Activated CD8-positive, alpha-beta memory T cell treated with anti-CD3 and anti-CD28 coated beads, Interleukin-2, amount 50 U/mL, for 4 hours (primary cell): ENCODE results near the gene CST6.

Experiments used
- DNase-seq: peaks from one replicate; pipeline ENCODE4 v3.0.0-alpha.2; 2020

CST6 gene, protein sequence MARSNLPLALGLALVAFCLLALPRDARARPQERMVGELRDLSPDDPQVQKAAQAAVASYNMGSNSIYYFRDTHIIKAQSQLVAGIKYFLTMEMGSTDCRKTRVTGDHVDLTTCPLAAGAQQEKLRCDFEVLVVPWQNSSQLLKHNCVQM

DNA sequence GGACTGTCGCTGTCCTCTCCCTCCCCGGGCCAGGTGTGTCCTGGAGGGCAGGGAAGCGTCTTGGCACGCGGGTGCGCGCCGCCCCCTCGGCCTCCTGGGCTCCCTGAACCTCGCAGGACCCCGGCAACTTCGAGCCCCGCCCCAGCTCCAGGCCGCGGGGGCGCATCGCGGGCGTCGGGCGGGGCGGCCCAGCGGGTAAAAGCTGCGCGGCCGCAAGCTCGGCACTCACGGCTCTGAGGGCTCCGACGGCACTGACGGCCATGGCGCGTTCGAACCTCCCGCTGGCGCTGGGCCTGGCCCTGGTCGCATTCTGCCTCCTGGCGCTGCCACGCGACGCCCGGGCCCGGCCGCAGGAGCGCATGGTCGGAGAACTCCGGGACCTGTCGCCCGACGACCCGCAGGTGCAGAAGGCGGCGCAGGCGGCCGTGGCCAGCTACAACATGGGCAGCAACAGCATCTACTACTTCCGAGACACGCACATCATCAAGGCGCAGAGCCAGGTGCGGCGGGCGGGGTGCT, at the start of gene CST6:
Gene CST6, plus strand, starts transcription at position 224 of the 519 bp plus-strand sequence. Its CDS starts 37 bp downstream, at position 261.
- DNase-seq: no peak

DNA sequence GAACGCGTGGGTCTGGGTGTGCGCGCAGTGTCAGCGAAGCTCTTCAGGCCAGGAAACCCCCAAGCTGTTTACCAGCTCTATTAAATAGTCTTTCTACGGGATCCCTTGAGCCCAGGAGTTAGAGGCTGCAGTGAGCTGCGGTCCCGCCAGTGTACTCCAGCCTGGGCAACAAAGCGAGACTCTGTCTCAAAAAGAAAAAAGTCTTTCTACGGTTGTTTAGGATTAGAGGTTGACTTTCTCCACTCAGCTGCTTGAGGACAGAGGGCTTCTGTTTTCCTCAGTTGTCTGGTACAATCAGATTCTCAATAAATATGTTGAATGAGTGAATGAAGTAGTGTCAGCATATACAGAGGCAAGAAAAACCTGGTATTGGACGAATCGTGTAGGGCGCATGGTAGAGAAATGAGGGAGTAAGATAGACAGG, 49.7 kb upstream of the CST6 start:
- no peak for DNase-seq

DNA sequence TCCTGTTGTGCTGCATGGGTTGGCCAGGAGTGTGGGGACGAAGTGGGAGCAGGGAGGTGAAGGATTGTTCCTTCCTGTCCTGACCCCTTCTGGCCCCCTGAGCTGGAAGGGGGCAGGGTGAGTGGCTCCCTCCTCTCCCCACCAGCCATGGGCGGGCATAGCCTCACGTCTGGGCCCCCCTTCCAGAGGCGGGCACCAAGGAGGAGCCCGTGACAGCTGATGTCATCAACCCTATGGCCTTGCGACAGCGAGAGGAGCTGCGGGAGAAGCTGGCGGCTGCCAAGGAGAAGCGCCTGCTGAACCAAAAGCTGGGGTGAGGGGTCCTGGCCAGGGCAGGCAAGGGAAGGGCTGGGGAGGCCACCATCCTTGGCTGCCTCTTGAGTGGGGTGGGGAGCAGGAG, 46.9 kb upstream of the CST6 start:
- no peak for DNase-seq

DNA sequence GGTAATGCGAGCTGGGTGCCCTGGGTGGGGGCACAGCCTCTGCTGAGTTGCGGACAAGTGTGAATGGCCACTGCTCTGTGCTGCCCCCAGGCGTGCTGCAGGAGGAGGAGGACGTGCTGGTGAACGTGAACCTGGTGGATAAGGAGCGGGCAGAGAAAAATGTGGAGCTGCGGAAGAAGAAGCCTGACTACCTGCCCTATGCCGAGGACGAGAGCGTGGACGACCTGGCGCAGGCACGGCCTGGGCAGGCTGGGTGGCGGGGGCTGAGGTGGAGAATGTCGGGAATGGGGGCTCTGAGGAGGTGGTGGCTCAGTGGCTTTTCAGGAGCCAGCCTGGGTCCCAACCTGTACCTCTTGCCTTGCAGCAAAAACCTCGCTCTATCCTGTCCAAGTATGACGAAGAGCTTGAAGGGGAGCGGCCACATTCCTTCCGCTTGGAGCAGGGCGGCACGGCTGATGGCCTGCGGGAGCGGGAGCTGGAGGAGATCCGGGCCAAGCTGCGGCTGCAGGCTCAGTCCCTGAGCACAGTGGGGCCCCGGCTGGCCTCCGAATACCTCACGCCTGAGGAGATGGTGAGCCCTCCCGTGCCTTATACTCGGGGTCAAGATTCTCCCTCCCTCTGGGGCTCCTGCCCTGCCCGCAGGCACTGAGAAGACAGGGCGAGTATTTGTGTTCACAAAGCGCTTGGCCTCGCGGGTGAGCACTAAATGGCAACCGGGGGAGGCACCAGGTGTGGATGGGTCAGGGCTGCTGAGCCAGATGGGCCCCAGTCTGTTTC, 45.6 kb upstream of the CST6 start:
- DNase-seq: no peak

DNA sequence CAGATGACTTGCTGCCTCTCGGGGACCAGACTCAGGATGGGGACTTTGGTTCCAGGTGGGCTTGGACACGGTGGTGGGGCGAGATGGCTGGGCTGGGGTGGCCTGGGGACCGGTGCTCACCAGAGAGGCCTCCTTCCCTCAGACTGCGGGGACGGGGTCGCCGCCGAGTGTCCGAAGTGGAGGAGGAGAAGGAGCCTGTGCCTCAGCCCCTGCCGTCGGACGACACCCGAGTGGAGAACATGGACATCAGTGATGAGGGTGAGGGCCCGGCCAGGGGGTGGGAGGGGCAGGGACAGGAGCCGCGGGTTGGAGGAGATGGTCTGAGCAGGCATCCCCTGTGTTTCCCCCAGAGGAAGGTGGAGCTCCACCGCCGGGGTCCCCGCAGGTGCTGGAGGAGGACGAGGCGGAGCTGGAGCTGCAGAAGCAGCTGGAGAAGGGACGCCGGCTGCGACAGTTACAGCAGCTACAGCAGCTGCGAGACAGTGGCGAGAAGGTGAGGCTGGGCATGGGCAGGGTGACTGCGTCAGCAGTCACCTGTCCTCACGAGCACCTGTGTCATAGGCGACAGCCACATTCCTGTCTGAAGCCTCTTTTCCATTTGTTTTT, 44.4 kb upstream of the CST6 start:
- DNase-seq: no peak

- no peak for DNase-seq
Measured at GRCh38 chr11:65968600-65969482, 43.0 kb upstream of the CST6 start.

- DNase-seq: no peak
Measured at GRCh38 chr11:65972116-65972515, 39.7 kb upstream of the CST6 start.

GRCh38 chr11:65973439-65974110, 38.2 kb upstream of the CST6 start:
- DNase-seq: no peak

DNA sequence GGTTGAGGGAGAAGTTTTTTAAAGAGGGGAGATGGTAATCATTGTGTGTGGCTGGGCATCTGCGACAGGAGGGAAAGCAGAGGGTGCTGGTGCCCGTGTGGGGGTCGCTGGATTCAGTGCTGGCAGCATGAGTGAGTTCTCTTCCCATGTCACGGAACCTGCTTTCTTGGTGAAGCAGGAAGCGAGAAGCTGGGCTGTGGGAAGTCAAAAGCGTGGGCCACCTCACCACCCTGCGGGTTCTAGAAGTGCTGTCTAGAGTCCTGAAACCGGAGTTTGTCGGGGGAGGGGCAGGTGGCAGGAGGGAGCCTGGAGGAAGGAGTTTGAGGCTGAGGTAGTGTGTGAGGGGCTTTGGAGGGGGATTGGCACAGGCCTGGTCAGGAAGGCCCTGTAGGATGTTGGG, 36.0 kb upstream of the CST6 start:
- DNase-seq: no peak

- no peak for DNase-seq
Measured at GRCh38 chr11:65976216-65977176, 35.3 kb upstream of the CST6 start.

GRCh38 chr11:65977621-65978390, 34.0 kb upstream of the CST6 start:
- no peak for DNase-seq

GRCh38 chr11:65978391-65979238, 33.2 kb upstream of the CST6 start:
- no peak for DNase-seq

DNA sequence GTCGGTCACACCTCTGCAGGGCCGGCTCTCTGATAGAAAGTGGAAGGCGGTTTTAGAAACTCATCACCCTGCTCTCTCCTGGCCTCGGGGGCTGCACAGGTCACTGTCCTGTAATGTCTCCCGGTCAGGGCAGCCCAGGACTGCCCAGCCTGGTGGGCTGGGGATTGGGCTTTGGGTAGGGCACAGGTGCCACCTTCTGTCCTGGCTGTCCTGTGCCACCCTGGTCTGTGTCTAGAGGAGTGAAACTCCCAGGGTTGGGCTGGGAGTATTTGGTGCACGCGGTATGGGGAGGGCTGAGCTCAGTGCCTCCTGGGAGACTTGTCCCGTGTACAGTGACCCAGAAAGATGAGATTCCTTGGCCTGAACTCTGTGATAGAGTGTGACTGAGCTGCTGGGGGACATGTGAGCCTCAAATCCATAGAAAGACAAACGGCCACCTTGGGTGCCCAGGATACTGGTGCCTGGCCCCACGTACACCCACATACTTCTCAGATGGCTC, 32.5 kb upstream of the CST6 start:
- no peak for DNase-seq

GRCh38 chr11:65981101-65981740, 30.6 kb upstream of the CST6 start:
- DNase-seq: no peak

DNA sequence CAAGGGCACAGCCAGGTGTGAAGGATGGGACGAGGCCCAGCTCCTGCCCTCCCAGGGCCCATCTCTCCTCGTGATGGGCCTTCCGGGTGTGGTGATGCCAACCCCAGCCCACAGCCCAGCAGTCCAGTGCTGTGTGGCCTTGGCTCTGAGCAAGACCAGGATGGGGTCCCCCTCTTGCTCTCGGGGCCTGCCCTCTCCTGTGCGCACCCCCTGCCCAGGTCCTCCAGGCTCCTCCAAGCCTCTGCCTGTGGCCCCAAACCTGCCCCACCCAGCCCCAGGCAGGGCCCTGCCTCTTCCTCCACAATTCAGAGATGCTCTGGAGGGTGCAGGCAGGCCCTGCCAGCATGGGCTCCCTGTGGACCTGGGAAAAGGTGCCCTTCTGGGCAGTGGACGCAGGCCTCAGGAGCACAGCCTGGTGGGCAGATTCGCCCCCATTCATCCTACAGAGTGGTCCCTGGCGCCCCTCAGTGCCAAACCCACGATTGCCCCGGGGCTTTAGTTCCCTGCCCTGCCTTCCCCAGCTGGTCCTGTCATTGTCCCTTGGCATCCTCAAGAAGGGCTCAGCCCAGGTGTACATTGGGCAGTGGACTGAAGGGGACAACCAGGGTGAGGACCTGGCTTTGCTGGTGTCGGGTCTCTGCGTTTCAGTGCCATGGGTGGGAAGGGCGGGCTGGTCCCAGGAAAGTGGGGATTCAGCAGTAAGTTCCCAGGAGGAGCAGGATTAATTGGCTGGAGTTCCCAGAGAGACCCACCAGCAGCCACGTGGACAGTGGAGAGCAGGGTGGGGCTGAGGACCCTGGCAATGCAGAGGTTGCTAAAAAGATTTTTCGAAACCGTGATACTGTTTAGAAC, 29.6 kb upstream of the CST6 start:
- DNase-seq: no peak

- DNase-seq: no peak
Measured at GRCh38 chr11:65982824-65983588, 28.8 kb upstream of the CST6 start.

GRCh38 chr11:65983589-65983987, 28.2 kb upstream of the CST6 start:
- DNase-seq: no peak
